HepG2 (cell line): ENCODE results near the gene HEPACAM2. TPM values are rescaled to one million over a fixed set of nuclear protein-coding genes. Genes with fewer than 3 reads are reported as not detected.

Source experiments
- CBFB ChIP-seq: sonication (generic); formaldehyde crosslinking; IDR thresholded peaks from 2 replicates; pipeline ENCODE4 v1.4.0; 2020; ENCODE audit warnings: missing genetic modification reagents
- GATAD1 ChIP-seq: IDR thresholded peaks from 2 replicates; pipeline ENCODE4 v1.6.1; 2016; ENCODE audit warnings: missing genetic modification reagents, missing compliant biosample characterization
- GRHL1 ChIP-seq: sonication (generic); formaldehyde crosslinking; conservative IDR thresholded peaks from 2 replicates; pipeline ENCODE4 v1.8.0; 2022; ENCODE audit warnings: missing genetic modification reagents
- ISX ChIP-seq: sonication (generic); formaldehyde crosslinking; conservative IDR thresholded peaks from 2 replicates; pipeline ENCODE4 v1.5.0; 2020; ENCODE audit warnings: missing genetic modification reagents
- MEF2D ChIP-seq: sonication (generic); formaldehyde crosslinking; IDR thresholded peaks from 2 replicates; pipeline ENCODE4 v1.5.1; 2020; ENCODE audit warnings: mild to moderate bottlenecking, missing genetic modification reagents
- MIER2 ChIP-seq: IDR thresholded peaks from 2 replicates; pipeline ENCODE4 v1.6.1; 2016; ENCODE audit warnings: missing biosample characterization, missing genetic modification reagents
- PHF21A ChIP-seq: sonication (generic); formaldehyde crosslinking; IDR thresholded peaks from 2 replicates; pipeline ENCODE4 v1.5.0; 2020; ENCODE audit warnings: mild to moderate bottlenecking, missing genetic modification reagents
- POLR2AphosphoS2 ChIP-seq: IDR thresholded peaks from 2 replicates; pipeline ENCODE4 v1.6.1; 2011; ENCODE audit warnings: low read depth, low read length, improper control_type of control experiment
- RAD21 ChIP-seq: fragments of 450-650 bp; formaldehyde crosslinking; IDR thresholded peaks from 2 replicates; pipeline ENCODE4 v1.5.0; 2020; ENCODE audit warnings: mild to moderate bottlenecking
- RBM22 ChIP-seq: fragments of 200-400 bp; formaldehyde crosslinking; optimal IDR thresholded peaks from 2 replicates; pipeline ENCODE3; 2017; ENCODE audit warnings: mild to moderate bottlenecking, low read length, moderate library complexity
- REL ChIP-seq: sonication (generic); formaldehyde crosslinking; conservative IDR thresholded peaks from 2 replicates; pipeline ENCODE4 v1.8.0; 2022; ENCODE audit warnings: mild to moderate bottlenecking, missing genetic modification reagents, moderate library complexity
- SETDB1 ChIP-seq: sonication (generic); formaldehyde crosslinking; IDR thresholded peaks from 2 replicates; pipeline ENCODE4 v1.5.1; 2020; ENCODE audit warnings: missing genetic modification reagents, mild to moderate bottlenecking, borderline replicate concordance
- SIN3A ChIP-seq: IDR thresholded peaks from 2 replicates; pipeline ENCODE4 v1.6.1; 2011; ENCODE audit warnings: low read depth, mild to moderate bottlenecking, control low read depth, low read length, borderline replicate concordance
- SRSF1 ChIP-seq: fragments of 200-400 bp; formaldehyde crosslinking; optimal IDR thresholded peaks from 2 replicates; pipeline ENCODE3; 2017; ENCODE audit warnings: mild to moderate bottlenecking, low read depth, low read length, moderate library complexity
- SRSF4 ChIP-seq: fragments of 200-400 bp; formaldehyde crosslinking; IDR thresholded peaks from one replicate; pipeline ENCODE4 v1.6.1; 2018; ENCODE audit warnings: mild to moderate bottlenecking, low read depth, low read length, moderate library complexity; ENCODE audit not compliant: poor library complexity, severe bottlenecking
- SUZ12 ChIP-seq: fragments of 150-350 bp; IDR thresholded peaks from 2 replicates; pipeline ENCODE4 v1.6.1; 2014; ENCODE audit warnings: low read depth, low read length
- TCF7L2 ChIP-seq: IDR thresholded peaks from 2 replicates; pipeline ENCODE4 v1.6.1; 2011; ENCODE audit warnings: mild to moderate bottlenecking, low read depth, low read length, moderate library complexity
- ZBTB39 ChIP-seq: sonication (generic); formaldehyde crosslinking; IDR thresholded peaks from 2 replicates; pipeline ENCODE4 v1.5.0; 2020; ENCODE audit warnings: missing genetic modification reagents
- ZBTB42 ChIP-seq: sonication (generic); formaldehyde crosslinking; IDR thresholded peaks from 2 replicates; pipeline ENCODE4 v1.5.0; 2020; ENCODE audit warnings: mild to moderate bottlenecking, missing genetic modification reagents
- ZC3H13 ChIP-seq: sonication (generic); formaldehyde crosslinking; IDR thresholded peaks from 2 replicates; pipeline ENCODE4 v1.8.1; 2023; ENCODE audit warnings: mild to moderate bottlenecking, missing genetic modification reagents, moderate library complexity
- ZFP37 ChIP-seq: sonication (generic); formaldehyde crosslinking; IDR thresholded peaks from 2 replicates; pipeline ENCODE4 v1.4.0; 2020; ENCODE audit warnings: missing genetic modification reagents, borderline replicate concordance
- ZKSCAN1 ChIP-seq: fragments of 150-350 bp; IDR thresholded peaks from 2 replicates; pipeline ENCODE4 v1.6.1; 2014; ENCODE audit warnings: low read length
- ZKSCAN5 ChIP-seq: sonication (generic); formaldehyde crosslinking; IDR thresholded peaks from 2 replicates; pipeline ENCODE4 v1.5.1; 2020; ENCODE audit warnings: mild to moderate bottlenecking, missing genetic modification reagents
- ZNF230 ChIP-seq: sonication (generic); formaldehyde crosslinking; IDR thresholded peaks from 2 replicates; pipeline ENCODE4 v1.4.0; 2020; ENCODE audit warnings: mild to moderate bottlenecking, missing genetic modification reagents
- ZNF234 ChIP-seq: sonication (generic); formaldehyde crosslinking; conservative IDR thresholded peaks from 2 replicates; pipeline ENCODE4 v1.5.1; 2020; ENCODE audit warnings: mild to moderate bottlenecking, missing genetic modification reagents
- ZNF296 ChIP-seq: sonication (generic); formaldehyde crosslinking; conservative IDR thresholded peaks from 2 replicates; pipeline ENCODE4 v1.5.0; 2020; ENCODE audit warnings: mild to moderate bottlenecking, missing genetic modification reagents
- ZNF343 ChIP-seq: sonication (generic); formaldehyde crosslinking; IDR thresholded peaks from 2 replicates; pipeline ENCODE4 v1.4.0; 2020; ENCODE audit warnings: mild to moderate bottlenecking, missing genetic modification reagents
- ZNF616 ChIP-seq: sonication (generic); formaldehyde crosslinking; IDR thresholded peaks from 2 replicates; pipeline ENCODE4 v1.5.0; 2020; ENCODE audit warnings: low read depth, mild to moderate bottlenecking, missing genetic modification reagents
- ZNF839 ChIP-seq: sonication (generic); formaldehyde crosslinking; IDR thresholded peaks from 2 replicates; pipeline ENCODE4 v1.4.0; 2020; ENCODE audit warnings: missing genetic modification reagents, mild to moderate bottlenecking, borderline replicate concordance
- polyA plus RNA-seq, 8 experiments: library from polyadenylated mRNA; depleted of rRNA in 3 of 8; stranded (reverse) in 7 of 8; unstranded in 1 of 8; fragments of >200 nt; fragmentation: Illumina TruSeq in 4 of 8; extraction: Trizol in 4 of 8; gene quantifications; 2 replicates each; pipeline versions ENCODE4 v1.2.1 to v1.2.3, GENCODE V29; 2011 to 2016; ENCODE audit warnings: low read depth in 4 of 8, missing spikeins in 1 of 8, mixed read lengths in 1 of 8; ENCODE audit not compliant: insufficient read depth in 1 of 8
- total RNA-seq, 5 experiments: library from RNA; depleted of rRNA; stranded (reverse); fragments of >200 nt; fragmentation: Illumina TruSeq; extraction: Trizol; gene quantifications; 2 replicates each; pipeline ENCODE4 v1.2.3, GENCODE V29; 2016; ENCODE audit warnings: low read depth in 1 of 5

HEPACAM2 gene
- total and polyA plus RNA-seq, 2 of the 13 experiments (the other 11 are each of a cell fraction or from before 2014, with no cell fraction given): not detected

GRCh38 chr7:93231799-93232672, 5.8 kb upstream of the HEPACAM2 start, which contains the start of gene VPS50 (continued):
- TF ChIP-seq PHF21A (CRISPR knock-in tag) (peak; percentile 82; the same call in 1 of the 2 replicates), TCF7L2 (no peak), GATAD1 (peak; percentile 100), ZC3H13 (CRISPR knock-in tag) (no peak), ZNF296 (CRISPR knock-in tag) (no peak), RAD21 (CRISPR knock-in tag) (no peak), ZNF230 (CRISPR knock-in tag) (peak; percentile 75; the same call in 1 of the 2 replicates), REL (CRISPR knock-in tag) (no peak), ZNF234 (CRISPR knock-in tag) (no peak), SRSF1 (no peak), MIER2 (no peak), RBM22 (no peak), SUZ12 (peak; percentile 92), ZBTB39 (CRISPR knock-in tag) (no peak), ZNF616 (CRISPR knock-in tag) (no peak), SRSF4 (no peak), MEF2D (no peak), GRHL1 (CRISPR knock-in tag) (no peak), SETDB1 (no peak), ZNF839 (CRISPR knock-in tag) (no peak), ZKSCAN5 (CRISPR knock-in tag) (no peak), POLR2AphosphoS2 (no peak), SIN3A (peak; percentile 84; the same call in 1 of the 2 replicates), ISX (CRISPR knock-in tag) (no peak), ZFP37 (no peak), ZNF343 (CRISPR knock-in tag) (peak; percentile 58; the same call in 1 of the 2 replicates), ZBTB42 (CRISPR knock-in tag) (no peak), CBFB (CRISPR knock-in tag) (peak; percentile 70; the same call in 1 of the 2 replicates), ZKSCAN1 (no peak)
